ENCODE results near the gene ZNF736.
"Not testable (repeated sequence)": the region's sequence is repeated elsewhere in the genome, so short reads cannot be mapped to it uniquely, and the experiment has no call there.

ZNF736 gene

GRCh38 chr7:64320547-64321513, 7.1 kb downstream of the ZNF736 start:
- TF ChIP-seq POLR2A (IDR thresholded peaks at IDR 0.05; ENCODE audit: low read depth, low read length), result no peak
- FAIRE-seq (peak; percentile 48), DNase-seq (ENCODE audit: insufficient read length, low spot score) (no peak)

GRCh38 chr7:64324166-64324565, 10.4 kb downstream of the ZNF736 start:
- not testable (repeated sequence) for DNase-seq (ENCODE audit: insufficient read length, low spot score)
- peak; percentile 23 for FAIRE-seq

DNA sequence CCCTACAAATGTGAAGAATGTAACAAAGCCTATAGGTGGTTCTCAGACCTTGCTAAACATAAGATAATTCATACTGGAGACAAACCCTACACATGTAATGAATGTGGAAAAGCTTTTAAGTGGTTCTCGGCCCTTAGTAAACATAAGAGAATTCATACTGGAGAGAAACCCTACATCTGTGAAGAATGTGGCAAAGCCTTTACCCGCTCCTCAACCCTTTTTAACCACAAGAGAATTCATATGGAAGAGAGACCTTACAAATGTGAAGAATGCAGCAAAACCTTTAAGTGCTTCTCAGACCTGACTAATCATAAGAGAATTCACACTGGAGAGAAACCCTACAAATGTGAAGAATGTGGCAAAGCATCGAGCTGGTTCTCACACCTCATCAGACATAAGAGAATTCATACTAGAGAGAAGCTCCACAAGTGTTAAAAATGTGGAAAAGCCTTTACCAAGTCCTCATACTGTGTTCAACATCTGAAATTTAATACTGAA, 35.0 kb downstream of the ZNF736 start:
- not testable (repeated sequence) for FAIRE-seq; DNase-seq (ENCODE audit: insufficient read length, low spot score)

GRCh38 chr7:64359543-64359942, 45.8 kb downstream of the ZNF736 start:
- no peak for FAIRE-seq
- TF ChIP-seq POLR2A (IDR thresholded peaks at IDR 0.05; ENCODE audit: low read depth, low read length), result no peak
- no peak for DNase-seq (ENCODE audit: insufficient read length, low spot score)

DNA sequence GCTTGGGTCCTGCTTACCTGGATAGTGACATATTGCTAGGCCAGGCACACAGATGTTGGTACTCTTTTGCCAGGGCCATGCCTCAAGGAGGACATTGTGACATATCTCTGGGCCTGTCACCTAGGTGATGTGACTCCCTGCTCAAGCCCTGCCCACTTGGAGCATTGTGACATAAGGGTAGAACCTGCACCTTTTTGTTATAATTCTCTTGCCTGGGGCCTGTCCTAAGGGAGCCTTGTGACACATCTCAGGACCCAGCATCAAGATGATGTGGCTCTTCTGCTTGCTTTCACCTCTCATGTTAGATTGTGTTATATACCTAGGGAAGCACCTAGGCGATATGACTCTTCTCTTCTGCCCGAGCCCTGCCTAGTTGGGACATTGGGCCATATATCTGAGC, 57.4 kb downstream of the ZNF736 start:
- no peak for FAIRE-seq
- no peak for TF ChIP-seq POLR2A (IDR thresholded peaks at IDR 0.05; ENCODE audit: low read depth, low read length)
- no peak for DNase-seq (ENCODE audit: insufficient read length, low spot score)

GRCh38 chr7:64373017-64373416, 59.3 kb downstream of the ZNF736 start:
- no peak for FAIRE-seq
- DNase-seq (ENCODE audit: insufficient read length, low spot score), result no peak
- TF ChIP-seq POLR2A (IDR thresholded peaks at IDR 0.05; ENCODE audit: low read depth, low read length), result no peak

- no peak for TF ChIP-seq POLR2A (IDR thresholded peaks at IDR 0.05; ENCODE audit: low read depth, low read length)
- no peak for FAIRE-seq
- no peak for DNase-seq (ENCODE audit: insufficient read length, low spot score)
These were observed 86.6 kb downstream of the ZNF736 start for GRCh38 chr7:64400401-64400800.

All from H54 (cell line).